GM23338 (cell line): Measurements from ENCODE around the gene CLDN15.

ENCODE experiments used
- CREB1 ChIP-seq: fragments of 250-450 bp; sonication (Bioruptor Pico); IDR thresholded peaks from 2 replicates; pipeline ENCODE4 v1.5.0; 2020; ENCODE audit warnings: low read depth, mild to moderate bottlenecking, moderate library complexity
- EZH2 ChIP-seq: fragments of 200-600 bp; sonication (generic); IDR thresholded peaks from one replicate; pipeline ENCODE4 v1.8.0; 2017; ENCODE audit warnings: antibody characterized with exemption, mild to moderate bottlenecking, low read depth; ENCODE audit not compliant: unreplicated experiment
- EZH2phosphoT487 ChIP-seq: fragments of 200-600 bp; sonication (generic); IDR thresholded peaks from one replicate; pipeline ENCODE4 v1.8.1; 2018; ENCODE audit warnings: antibody characterized with exemption; ENCODE audit not compliant: unreplicated experiment
- POLR2AphosphoS5 ChIP-seq: IDR thresholded peaks from 2 replicates; pipeline ENCODE4 v1.6.1; 2016; ENCODE audit warnings: antibody characterized with exemption, low read depth
- TF ChIP-seq, protein P1 (sequence below), 2 experiments: fragments of 200-600 bp in 1 of 2; sonication (generic) in 1 of 2; conservative IDR thresholded peaks; 2 replicates each; pipeline versions ENCODE4 v1.5.1 to v1.6.1; 2016 to 2017; ENCODE audit warnings: antibody characterized with exemption in 2 of 2, low read depth in 2 of 2, mild to moderate bottlenecking in 2 of 2, moderate library complexity in 1 of 2

DNA sequence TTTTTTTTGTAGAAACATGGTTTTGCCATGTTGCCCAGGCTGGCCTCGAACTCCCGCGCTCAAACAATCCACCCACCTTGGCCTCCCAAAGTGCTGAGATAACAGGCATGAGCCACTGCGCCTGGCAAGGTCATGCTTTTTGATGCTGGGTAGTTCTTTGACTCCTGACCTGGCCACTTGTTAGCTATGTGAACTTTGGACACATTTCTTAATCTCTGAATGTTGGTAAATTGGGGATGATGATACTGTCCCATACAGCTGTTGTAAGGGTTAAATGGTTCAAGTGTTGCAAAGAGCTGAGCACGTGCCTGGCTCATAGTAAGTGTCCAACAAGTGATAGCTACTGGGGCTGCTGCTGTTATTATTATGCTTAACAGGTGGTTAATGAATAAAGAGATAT lies 17.3 kb downstream of the CLDN15 start:
- no peak for TF ChIP-seq CREB1 (CRISPR knock-in tag)
- TF ChIP-seq, protein P1, sequence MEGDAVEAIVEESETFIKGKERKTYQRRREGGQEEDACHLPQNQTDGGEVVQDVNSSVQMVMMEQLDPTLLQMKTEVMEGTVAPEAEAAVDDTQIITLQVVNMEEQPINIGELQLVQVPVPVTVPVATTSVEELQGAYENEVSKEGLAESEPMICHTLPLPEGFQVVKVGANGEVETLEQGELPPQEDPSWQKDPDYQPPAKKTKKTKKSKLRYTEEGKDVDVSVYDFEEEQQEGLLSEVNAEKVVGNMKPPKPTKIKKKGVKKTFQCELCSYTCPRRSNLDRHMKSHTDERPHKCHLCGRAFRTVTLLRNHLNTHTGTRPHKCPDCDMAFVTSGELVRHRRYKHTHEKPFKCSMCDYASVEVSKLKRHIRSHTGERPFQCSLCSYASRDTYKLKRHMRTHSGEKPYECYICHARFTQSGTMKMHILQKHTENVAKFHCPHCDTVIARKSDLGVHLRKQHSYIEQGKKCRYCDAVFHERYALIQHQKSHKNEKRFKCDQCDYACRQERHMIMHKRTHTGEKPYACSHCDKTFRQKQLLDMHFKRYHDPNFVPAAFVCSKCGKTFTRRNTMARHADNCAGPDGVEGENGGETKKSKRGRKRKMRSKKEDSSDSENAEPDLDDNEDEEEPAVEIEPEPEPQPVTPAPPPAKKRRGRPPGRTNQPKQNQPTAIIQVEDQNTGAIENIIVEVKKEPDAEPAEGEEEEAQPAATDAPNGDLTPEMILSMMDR (conservative IDR thresholded peaks at IDR 0.05; ENCODE audit: low read depth in 2 of 2) = no peak
- TF ChIP-seq EZH2 = no peak
- no peak for TF ChIP-seq POLR2AphosphoS5
- no peak for TF ChIP-seq EZH2phosphoT487
